Thoracic aorta (tissue), 2 donors: ENCODE data around the gene OR10H5. TPM values are rescaled to one million over a fixed set of nuclear protein-coding genes. Genes with fewer than 3 reads are reported as not detected.
A peak's percentile ranks its signal among the peaks of the same experiment; 100 is the strongest.
"Not testable (repeated sequence)": the region's sequence is repeated elsewhere in the genome, so short reads cannot be mapped to it uniquely, and the experiment has no call there.

Experiments
- ATAC-seq: fragments of 150-250 bp; one replicate; pipeline ENCODE4 v1.8.0; 2017; ENCODE audit warnings: low read depth; ENCODE audit not compliant: insufficient number of reproducible peaks, low FRiP score
- DNase-seq: peaks from one replicate; pipeline ENCODE4 v3.0.0-alpha.2; 2020; ENCODE audit warnings: low spot score
- H3K27ac ChIP-seq, 2 donors: fragments of 200-600 bp; sonication (generic); 1 replicate in 1 of 2; 2 replicates in 1 of 2; pipeline ENCODE4 v1.5.1; 2016; ENCODE audit warnings: mild to moderate bottlenecking in 2 of 2, moderate library complexity in 2 of 2
- H3K27me3 ChIP-seq: fragments of 200-600 bp; sonication (generic); replicated peaks from 2 replicates; pipeline ENCODE4 v1.6.0; 2016; ENCODE audit warnings: mild to moderate bottlenecking; ENCODE audit not compliant: insufficient read depth
- H3K36me3 ChIP-seq: fragments of 200-600 bp; sonication (generic); one replicate; pipeline ENCODE4 v1.5.1; 2016
- H3K4me1 ChIP-seq, 2 donors: fragments of 200-600 bp; sonication (generic); 1 replicate in 1 of 2; 2 replicates in 1 of 2; pipeline versions ENCODE4 v1.5.1 to v1.6.0; 2016; ENCODE audit warnings: low read depth in 2 of 2, mild to moderate bottlenecking in 1 of 2; ENCODE audit not compliant: control insufficient read depth in 1 of 2
- H3K4me3 ChIP-seq: fragments of 200-600 bp; sonication (generic); 2 replicates; pipeline ENCODE4 v1.5.1; 2016; ENCODE audit warnings: mild to moderate bottlenecking
- H3K9me3 ChIP-seq: fragments of 200-600 bp; sonication (generic); 2 replicates; pipeline ENCODE4 v1.5.1; 2016
- total RNA-seq, 2 donors: library from RNA; depleted of rRNA; stranded (reverse); fragments of >200 nt; gene quantifications; one replicate each; pipeline versions ENCODE4 v1.1.0 to v1.2.3, GENCODE V29; 2016
- TF ChIP-seq, protein P1 (sequence below): fragments of 200-600 bp; sonication (generic); IDR thresholded peaks from one replicate; pipeline ENCODE4 v1.5.1; 2019; ENCODE audit warnings: antibody characterized with exemption

OR10H5 gene
- total RNA-seq, 2 donors from 2014 or later: not detected

GRCh38 chr19:15835565-15836329, 48.3 kb downstream of the OR10H5 start:
- H3K36me3 ChIP-seq, H3K9me3 ChIP-seq, DNase-seq, ATAC-seq, H3K27me3 ChIP-seq: not testable (repeated sequence)
- peaks cover 0 to 16% of the 10 kb centered on the region in 2 donors for H3K4me1 ChIP-seq
- peak overlapping the region; percentile 95 to 98 for H3K27ac ChIP-seq
- H3K4me3 ChIP-seq: peak overlapping the region; percentile 82

GRCh38 chr19:15836330-15837220, 49.1 kb downstream of the OR10H5 start:
- H3K36me3 ChIP-seq: no peaks in the 10 kb centered on the region
- peaks cover 0 to 16% of the 10 kb centered on the region in 2 donors for H3K4me1 ChIP-seq

GRCh38 chr19:15837221-15837731, 49.8 kb downstream of the OR10H5 start:
- peak overlapping the region; percentile 95 to 98 for H3K27ac ChIP-seq
- ATAC-seq: no peak
- DNase-seq: no peak

More at GRCh38 chr19:15836330-15837220, 49.1 kb downstream of the OR10H5 start:
- H3K27me3 ChIP-seq: no peaks in the 10 kb centered on the region
- peak overlapping the region; percentile 82 for H3K4me3 ChIP-seq
- peak; percentile 91 for DNase-seq
- ATAC-seq: peak; percentile 96
- no peaks in the 10 kb centered on the region for H3K9me3 ChIP-seq
- peak overlapping the region; percentile 95 to 98 for H3K27ac ChIP-seq
- TF ChIP-seq, protein P1, sequence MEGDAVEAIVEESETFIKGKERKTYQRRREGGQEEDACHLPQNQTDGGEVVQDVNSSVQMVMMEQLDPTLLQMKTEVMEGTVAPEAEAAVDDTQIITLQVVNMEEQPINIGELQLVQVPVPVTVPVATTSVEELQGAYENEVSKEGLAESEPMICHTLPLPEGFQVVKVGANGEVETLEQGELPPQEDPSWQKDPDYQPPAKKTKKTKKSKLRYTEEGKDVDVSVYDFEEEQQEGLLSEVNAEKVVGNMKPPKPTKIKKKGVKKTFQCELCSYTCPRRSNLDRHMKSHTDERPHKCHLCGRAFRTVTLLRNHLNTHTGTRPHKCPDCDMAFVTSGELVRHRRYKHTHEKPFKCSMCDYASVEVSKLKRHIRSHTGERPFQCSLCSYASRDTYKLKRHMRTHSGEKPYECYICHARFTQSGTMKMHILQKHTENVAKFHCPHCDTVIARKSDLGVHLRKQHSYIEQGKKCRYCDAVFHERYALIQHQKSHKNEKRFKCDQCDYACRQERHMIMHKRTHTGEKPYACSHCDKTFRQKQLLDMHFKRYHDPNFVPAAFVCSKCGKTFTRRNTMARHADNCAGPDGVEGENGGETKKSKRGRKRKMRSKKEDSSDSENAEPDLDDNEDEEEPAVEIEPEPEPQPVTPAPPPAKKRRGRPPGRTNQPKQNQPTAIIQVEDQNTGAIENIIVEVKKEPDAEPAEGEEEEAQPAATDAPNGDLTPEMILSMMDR: no peak

GRCh38 chr19:15838351-15838750, 50.9 kb downstream of the OR10H5 start:
- ATAC-seq: no peak
- Histone ChIP-seq H3K27me3 (no peaks in the 10 kb centered on the region), H3K27ac (no peak overlapping the region), H3K36me3 (no peaks in the 10 kb centered on the region), H3K4me1 (peaks cover 0 to 16% of the 10 kb centered on the region in 2 donors), H3K9me3 (no peaks in the 10 kb centered on the region), H3K4me3 (no peak overlapping the region)
- TF ChIP-seq, protein P1: no peak
- no peak for DNase-seq

More at GRCh38 chr19:15837221-15837731, 49.8 kb downstream of the OR10H5 start:
- Histone ChIP-seq H3K36me3 (no peaks in the 10 kb centered on the region), H3K4me3 (peak overlapping the region; percentile 82), H3K27me3 (no peaks in the 10 kb centered on the region), H3K4me1 (peaks cover 0 to 16% of the 10 kb centered on the region in 2 donors), H3K9me3 (no peaks in the 10 kb centered on the region)
- TF ChIP-seq, protein P1: no peak

GRCh38 chr19:15839888-15840287, 52.4 kb downstream of the OR10H5 start:
- not testable (repeated sequence) for H3K27me3 ChIP-seq, H3K9me3 ChIP-seq, H3K36me3 ChIP-seq, H3K4me3 ChIP-seq, DNase-seq, ATAC-seq, H3K27ac ChIP-seq
- H3K4me1 ChIP-seq: peaks cover 0 to 16% of the 10 kb centered on the region in 2 donors
